Measurements from ENCODE around the gene CACNA2D3.

DNA sequence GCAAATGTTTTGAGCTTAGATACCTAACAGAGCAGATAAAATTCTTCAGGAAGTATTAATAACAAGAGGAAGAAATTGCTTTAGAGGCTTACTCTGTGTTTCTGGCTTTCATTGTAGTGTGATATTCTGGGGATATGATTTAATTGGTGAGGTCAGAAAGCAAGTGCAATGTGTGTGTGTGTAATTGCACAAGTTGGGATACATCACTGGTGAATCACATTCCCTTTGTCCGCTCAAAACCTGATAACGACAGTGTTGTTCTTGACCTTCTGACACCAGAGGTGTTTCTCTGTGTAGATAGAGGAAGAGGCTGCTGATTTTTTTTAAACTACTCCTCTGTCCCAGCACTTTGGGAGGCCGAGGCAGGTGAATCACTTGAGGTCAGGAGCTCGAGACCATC lies 161.1 kb downstream of the CACNA2D3 start:
- TF ChIP-seq, protein P1, sequence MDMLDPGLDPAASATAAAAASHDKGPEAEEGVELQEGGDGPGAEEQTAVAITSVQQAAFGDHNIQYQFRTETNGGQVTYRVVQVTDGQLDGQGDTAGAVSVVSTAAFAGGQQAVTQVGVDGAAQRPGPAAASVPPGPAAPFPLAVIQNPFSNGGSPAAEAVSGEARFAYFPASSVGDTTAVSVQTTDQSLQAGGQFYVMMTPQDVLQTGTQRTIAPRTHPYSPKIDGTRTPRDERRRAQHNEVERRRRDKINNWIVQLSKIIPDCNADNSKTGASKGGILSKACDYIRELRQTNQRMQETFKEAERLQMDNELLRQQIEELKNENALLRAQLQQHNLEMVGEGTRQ (IDR thresholded peaks at IDR 0.05): no peak
- TF ChIP-seq RNF2 (IDR thresholded peaks at IDR 0.05; ENCODE audit: borderline replicate concordance, low read depth) (no peak), CTCF (IDR thresholded peaks at IDR 0.05) (no peak), KDM1A (IDR thresholded peaks at IDR 0.05; ENCODE audit: low read depth) (no peak), POLR2A (IDR thresholded peaks at IDR 0.05; ENCODE audit: low read length) (no peak), BHLHE40 (IDR thresholded peaks at IDR 0.05; ENCODE audit: low read depth, low read length) (no peak), RFX5 (IDR thresholded peaks at IDR 0.05) (no peak), EP300 (IDR thresholded peaks at IDR 0.05) (no peak)
- TF ChIP-seq, protein P2, sequence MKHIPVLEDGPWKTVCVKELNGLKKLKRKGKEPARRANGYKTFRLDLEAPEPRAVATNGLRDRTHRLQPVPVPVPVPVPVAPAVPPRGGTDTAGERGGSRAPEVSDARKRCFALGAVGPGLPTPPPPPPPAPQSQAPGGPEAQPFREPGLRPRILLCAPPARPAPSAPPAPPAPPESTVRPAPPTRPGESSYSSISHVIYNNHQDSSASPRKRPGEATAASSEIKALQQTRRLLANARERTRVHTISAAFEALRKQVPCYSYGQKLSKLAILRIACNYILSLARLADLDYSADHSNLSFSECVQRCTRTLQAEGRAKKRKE (CRISPR knock-in tag; IDR thresholded peaks at IDR 0.05; ENCODE audit: low read depth): no peak

Data from A549 (cell line).